GM12891 (cell line): Measurements from ENCODE around the gene C11orf21.

Experiments
- DNase-seq: peaks from one replicate; pipeline ENCODE4 v3.0.0; 2011; ENCODE audit warnings: low spot score; ENCODE audit not compliant: insufficient read length
- FAIRE-seq: peaks from 2 replicates; lab custom pipeline; 2011; peaks lifted over from hg19 to GRCh38; lab: Jason Lieb, UNC
- PAX5 ChIP-seq: IDR thresholded peaks from 2 replicates; pipeline ENCODE4 v1.6.1; 2011; ENCODE audit warnings: low read length, moderate library complexity, mild to moderate bottlenecking; ENCODE audit not compliant: insufficient read depth, severe bottlenecking
- POLR2A ChIP-seq: IDR thresholded peaks from 2 replicates; pipeline ENCODE4 v1.6.1; 2011; ENCODE audit warnings: low read depth, low read length, control low read depth
- POLR2AphosphoS5 ChIP-seq: IDR thresholded peaks from 2 replicates; pipeline ENCODE4 v1.6.1; 2011; ENCODE audit warnings: low read depth, low read length, control low read depth
- POU2F2 ChIP-seq: IDR thresholded peaks from 2 replicates; pipeline ENCODE4 v1.6.1; 2011; ENCODE audit warnings: low read depth, mild to moderate bottlenecking, control low read depth, low read length, moderate library complexity
- SPI1 ChIP-seq: IDR thresholded peaks from 2 replicates; pipeline ENCODE4 v1.6.1; 2011; ENCODE audit warnings: low read depth, low read length, control low read depth
- TAF1 ChIP-seq: IDR thresholded peaks from 2 replicates; pipeline ENCODE4 v1.6.1; 2011; ENCODE audit warnings: low read depth, low read length, control low read depth

Gene C11orf21

GRCh38 chr11:2314525-2315394, 13.0 kb upstream of the C11orf21 start:
- TF ChIP-seq SPI1 (no peak), TAF1 (no peak), POU2F2 (no peak), POLR2A (no peak), POLR2AphosphoS5 (no peak), PAX5 (no peak)
- no peak for DNase-seq
- FAIRE-seq: no peak

- DNase-seq (no peak), FAIRE-seq (no peak)
- no peak for TF ChIP-seq TAF1
- TF ChIP-seq POLR2AphosphoS5: no peak
- no peak for TF ChIP-seq POLR2A
- TF ChIP-seq PAX5: no peak
- no peak for TF ChIP-seq POU2F2
- TF ChIP-seq SPI1: no peak
These were observed 12.4 kb upstream of the C11orf21 start for GRCh38 chr11:2314136-2314524.

- TF ChIP-seq TAF1 (no peak), POLR2AphosphoS5 (no peak)
- FAIRE-seq: no peak
- no peak for DNase-seq
These were observed 11.6 kb upstream of the C11orf21 start for GRCh38 chr11:2313051-2313951.

- TF ChIP-seq SPI1 (no peak), POU2F2 (no peak), POLR2A (no peak), TAF1 (no peak), PAX5 (no peak), POLR2AphosphoS5 (no peak)
- no peak for FAIRE-seq
- DNase-seq: no peak
These were observed 10.7 kb upstream of the C11orf21 start for GRCh38 chr11:2312232-2313042.

GRCh38 chr11:2311353-2312133, 9.8 kb upstream of the C11orf21 start:
- DNase-seq (no peak), FAIRE-seq (no peak)
- TF ChIP-seq SPI1 (no peak), POU2F2 (no peak), PAX5 (no peak), TAF1 (no peak)

- TF ChIP-seq POLR2A (no peak), TAF1 (no peak), SPI1 (no peak), PAX5 (no peak), POU2F2 (no peak), POLR2AphosphoS5 (no peak)
- no peak for FAIRE-seq
- DNase-seq: no peak
These were observed 9.2 kb upstream of the C11orf21 start for GRCh38 chr11:2310786-2311352.

- TF ChIP-seq SPI1: no peak
- TF ChIP-seq POU2F2: no peak
- TF ChIP-seq PAX5: no peak
- TF ChIP-seq POLR2AphosphoS5: no peak
- no peak for TF ChIP-seq POLR2A
- no peak for TF ChIP-seq TAF1
- DNase-seq (no peak), FAIRE-seq (no peak)
These were observed 8.5 kb upstream of the C11orf21 start for GRCh38 chr11:2310073-2310785.
